ENCODE data around the gene LCN10.

- TF ChIP-seq CTCF (IDR thresholded peaks at IDR 0.05) (no peak), EP300 (IDR thresholded peaks at IDR 0.05; ENCODE audit: low read depth) (no peak)
Measured at GRCh38 chr9:136714096-136714892, 28.4 kb downstream of the LCN10 start.

Measured in transverse colon (tissue), 3 donors.